Thyroid gland (tissue), 4 donors: ENCODE measurements around the gene HEG1. TPM values are rescaled to one million over a fixed set of nuclear protein-coding genes. Genes with fewer than 3 reads are reported as not detected.

ENCODE experiments used
- DNase-seq, 2 donors: peaks; one replicate each; pipeline ENCODE4 v3.0.0-alpha.2; 2019
- H3K27ac ChIP-seq, 3 donors: fragments of 200-600 bp; sonication (generic); 1 replicate in 2 of 3; 2 replicates in 1 of 3; pipeline ENCODE4 v1.5.1; 2016 to 2019; ENCODE audit warnings: mild to moderate bottlenecking in 1 of 3, moderate library complexity in 1 of 3
- H3K27me3 ChIP-seq: fragments of 200-600 bp; sonication (generic); one replicate; pipeline ENCODE4 v1.5.1; 2019
- H3K36me3 ChIP-seq, 2 donors: fragments of 200-600 bp; sonication (generic); one replicate each; pipeline ENCODE4 v1.5.1; 2016 to 2019
- H3K4me1 ChIP-seq, 2 donors: fragments of 200-600 bp; sonication (generic); one replicate each; pipeline ENCODE4 v1.5.1; 2017 to 2019
- H3K4me3 ChIP-seq, 3 donors: fragments of 200-600 bp; sonication (generic); replicated peaks in 1 of 3; 1 replicate in 2 of 3; 2 replicates in 1 of 3; pipeline ENCODE4 v1.5.1; 2016; ENCODE audit warnings: mild to moderate bottlenecking in 1 of 3
- H3K9me3 ChIP-seq: fragments of 200-600 bp; sonication (generic); one replicate; pipeline ENCODE4 v1.5.1; 2017
- CTCF ChIP-seq, 6 experiments: fragments of 200-600 bp in 3 of 6; fragments of 450-650 bp in 3 of 6; sonication (generic) in 3 of 6; IDR thresholded peaks; one replicate each; pipeline ENCODE4 v1.5.1; 2016 to 2019; ENCODE audit warnings: antibody characterized with exemption in 6 of 6, mild to moderate bottlenecking in 2 of 6, inconsistent platforms in 1 of 6, moderate library complexity in 1 of 6
- POLR2A ChIP-seq, 2 donors: fragments of 450-650 bp; IDR thresholded peaks; one replicate each; pipeline ENCODE4 v1.6.1; 2017; ENCODE audit warnings: antibody characterized with exemption in 2 of 2, mild to moderate bottlenecking in 2 of 2, moderate library complexity in 1 of 2
- WGBS, 2 donors: methylation state at CpG; one replicate each; pipeline ENCODE4 v1.1.5; 2017; 5-methylcytosine and 5-hydroxymethylcytosine counted together
- intact Hi-C: fragments of 100-400 bp; cut with DNase I; formaldehyde crosslinking; loops from one replicate; pipeline ENCODE4 v1.15.1; 2023
- total RNA-seq, 4 donors: library from RNA; depleted of rRNA; stranded (reverse); fragments of >200 nt; gene quantifications; one replicate each; pipeline ENCODE4 v1.2.3, GENCODE V29; 2016

HEG1 gene
- total RNA-seq, 4 donors from 2014 or later: 91.4 to 266 (median 199) TPM

GRCh38 chr3:125045965-125046364 lies 9.8 kb downstream of the HEG1 start:
- no peak for TF ChIP-seq POLR2A (IDR thresholded peaks at IDR 0.05)
- no peak for TF ChIP-seq CTCF (IDR thresholded peaks at IDR 0.05)
- Histone ChIP-seq H3K9me3 (no peaks in the 10 kb centered on the region), H3K4me1 (peaks cover 54 to 90% of the 10 kb centered on the region in 2 donors), H3K36me3 (no peaks in the 10 kb centered on the region), H3K27me3 (no peaks in the 10 kb centered on the region), H3K4me3 (no peak overlapping the region), H3K27ac (peak overlapping the region in 2 of 3 donors; percentile 92 to 96)
- WGBS, 2 donors: 49 to 58% methylated on average over 2 of the region's 2 CpGs
- no peak for DNase-seq
- intact Hi-C loops: no loop called here

- peaks cover 62 to 90% of the 10 kb centered on the region in 2 donors for H3K4me1 ChIP-seq
Observed at GRCh38 chr3:125045194-125045593, 10.6 kb downstream of the HEG1 start.

GRCh38 chr3:125043599-125044151 lies 12.1 kb downstream of the HEG1 start:
- H3K27ac ChIP-seq: peak overlapping the region; percentile 89 to 96 (median 92)
- 63 to 67% methylated on average over 20 of the region's 20 CpGs for WGBS, 2 donors
- TF ChIP-seq CTCF (IDR thresholded peaks at IDR 0.05): no peak
- no peak for TF ChIP-seq POLR2A (IDR thresholded peaks at IDR 0.05)
- intact Hi-C loops: no loop called here
- peaks cover 72 to 93% of the 10 kb centered on the region in 2 donors for H3K4me1 ChIP-seq
- DNase-seq: peak; percentile 52 to 67
- H3K4me3 ChIP-seq: no peak overlapping the region
- no peaks in the 10 kb centered on the region for H3K36me3 ChIP-seq
- H3K9me3 ChIP-seq: no peaks in the 10 kb centered on the region
- no peaks in the 10 kb centered on the region for H3K27me3 ChIP-seq

More at GRCh38 chr3:125045194-125045593, 10.6 kb downstream of the HEG1 start:
- DNase-seq: no peak
- H3K36me3 ChIP-seq: no peaks in the 10 kb centered on the region
- H3K4me3 ChIP-seq: no peak overlapping the region
- no peaks in the 10 kb centered on the region for H3K27me3 ChIP-seq
- intact Hi-C loops: no loop called here
- TF ChIP-seq POLR2A (IDR thresholded peaks at IDR 0.05) (no peak), CTCF (IDR thresholded peaks at IDR 0.05) (no peak)
- 76 to 79% methylated on average over 5 of the region's 5 CpGs for WGBS, 2 donors
- H3K27ac ChIP-seq: peak overlapping the region; percentile 89 to 96 (median 92)
- no peaks in the 10 kb centered on the region for H3K9me3 ChIP-seq

GRCh38 chr3:125042725-125043406 lies 12.9 kb downstream of the HEG1 start:
- Histone ChIP-seq H3K36me3 (no peaks in the 10 kb centered on the region), H3K27me3 (no peaks in the 10 kb centered on the region), H3K4me3 (no peak overlapping the region), H3K27ac (peak overlapping the region; percentile 89 to 96 (median 92)), H3K9me3 (no peaks in the 10 kb centered on the region), H3K4me1 (peaks cover 80 to 94% of the 10 kb centered on the region in 2 donors)
- peak; percentile 73 to 75 for DNase-seq
- no peak for TF ChIP-seq POLR2A (IDR thresholded peaks at IDR 0.05)
- no peak for TF ChIP-seq CTCF (IDR thresholded peaks at IDR 0.05)
- intact Hi-C loops: no loop called here
- WGBS, 2 donors: 8 to 18% methylated on average over 15 to 16 of the region's 17 CpGs
